Measurements from ENCODE around the gene ATP6V1D.
A peak's percentile ranks its signal among the peaks of the same experiment; 100 is the strongest.

- TF ChIP-seq CTCF (IDR thresholded peaks at IDR 0.05) (no peak), POLR2AphosphoS5 (IDR thresholded peaks at IDR 0.05) (no peak), POLR2A (IDR thresholded peaks at IDR 0.05) (peak; percentile 59)
These were observed 455 bp downstream of the ATP6V1D start for GRCh38 chr14:67358924-67359774.
